ENCODE results near the gene CENPVL3.
"Not testable (repeated sequence)": the region's sequence is repeated elsewhere in the genome, so short reads cannot be mapped to it uniquely, and the experiment has no call there.

CENPVL3 gene

DNA sequence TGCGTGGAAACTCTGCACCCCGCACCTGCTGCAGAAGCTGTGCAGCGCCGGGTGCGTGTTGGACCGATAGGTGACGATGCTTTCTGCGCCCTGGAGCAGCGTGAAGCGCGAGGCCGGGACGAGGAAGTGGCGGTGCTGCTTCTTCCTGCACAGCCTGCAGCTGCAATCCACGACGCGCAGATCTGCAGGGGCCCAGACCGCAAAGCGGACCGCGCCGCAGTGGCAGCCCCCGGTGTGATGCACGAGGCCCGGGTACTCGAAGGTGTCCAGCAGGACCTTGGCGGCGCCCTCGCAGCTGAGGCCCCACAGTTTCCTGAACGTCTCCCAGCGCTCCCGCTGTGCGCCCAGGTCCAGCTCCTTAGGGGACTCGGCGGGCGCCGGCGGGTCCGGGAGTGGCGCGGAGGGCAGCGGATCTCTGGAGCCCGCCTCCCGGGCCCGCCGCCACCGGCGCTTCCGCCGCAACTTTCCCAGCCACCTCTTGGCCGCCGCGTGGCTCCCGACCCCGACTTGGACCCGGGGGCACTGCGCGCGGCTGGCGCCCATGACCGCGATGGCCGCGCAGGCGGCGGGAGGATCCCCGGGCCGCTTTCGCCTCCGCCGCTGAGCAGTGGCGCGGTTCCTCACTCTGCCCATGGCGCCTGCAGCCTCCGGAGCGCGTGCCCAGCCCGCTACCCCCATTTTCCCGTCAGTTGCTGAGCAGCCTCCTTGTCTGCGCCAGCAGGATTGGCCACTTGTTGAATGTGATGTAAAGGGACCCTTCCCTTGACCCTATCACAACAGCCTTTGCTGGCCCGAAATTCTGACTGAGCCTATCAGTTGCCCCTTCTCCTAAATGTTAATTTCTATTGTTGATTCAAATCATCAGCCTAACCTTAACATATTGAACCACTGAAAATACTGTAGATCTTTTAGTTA, at the start of gene CENPVL3:
CENPVL3 (minus strand) TSS at position 672 of the 915 bp plus-strand sequence; CDS start at position 633, 39 bp downstream.
- not testable (repeated sequence) for H3K4me1 ChIP-seq (ENCODE audit: control insufficient read depth in 1 of 2, insufficient read depth in 2 of 2, low read length in 2 of 2); H3K9ac ChIP-seq (ENCODE audit: low read depth in 1 of 2, low read length in 2 of 2); H3K27ac ChIP-seq (ENCODE audit: low read depth, low read length); H3K36me3 ChIP-seq (ENCODE audit: control insufficient read depth in 1 of 2, insufficient read depth in 2 of 2, low read length in 2 of 2); H3K27me3 ChIP-seq (ENCODE audit: control insufficient read depth in 1 of 2, insufficient read depth in 2 of 2, low read length in 2 of 2); H3K9me3 ChIP-seq (ENCODE audit: control insufficient read depth in 1 of 2, low read length in 2 of 2)
- H3K4me3 ChIP-seq (ENCODE audit: low read depth in 1 of 2, low read length in 2 of 2): peak within 1 kb of the TSS; percentile 22 to 48

DNA sequence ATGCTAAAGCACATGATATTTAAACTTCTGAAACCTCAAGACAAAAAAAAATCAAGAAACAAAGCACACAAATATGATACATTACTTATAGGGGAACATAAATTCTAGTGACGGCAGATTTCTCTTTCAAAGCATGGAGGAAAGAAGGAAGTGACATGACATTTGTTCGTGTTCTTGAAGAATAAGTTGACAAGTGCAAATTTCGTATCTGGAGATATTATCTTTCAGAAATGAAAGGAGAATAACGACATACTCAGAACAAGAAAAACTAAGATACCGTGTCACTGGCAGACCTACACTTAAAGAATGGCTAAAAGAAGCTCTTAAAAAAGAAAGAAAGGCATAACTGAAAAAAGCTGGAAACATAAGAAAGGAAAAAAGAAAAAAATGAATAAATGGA, 47.3 kb upstream of the CENPVL3 start:
- Histone ChIP-seq H3K27me3 (ENCODE audit: control insufficient read depth in 1 of 2, insufficient read depth in 2 of 2, low read length in 2 of 2) (no peaks in the 10 kb centered on the region), H3K27ac (ENCODE audit: low read depth, low read length) (no peak overlapping the region), H3K9ac (ENCODE audit: low read depth in 1 of 2, low read length in 2 of 2) (no peak overlapping the region), H3K9me3 (ENCODE audit: control insufficient read depth in 1 of 2, low read length in 2 of 2) (no peaks in the 10 kb centered on the region), H3K4me1 (ENCODE audit: control insufficient read depth in 1 of 2, insufficient read depth in 2 of 2, low read length in 2 of 2) (no peaks in the 10 kb centered on the region), H3K36me3 (ENCODE audit: control insufficient read depth in 1 of 2, insufficient read depth in 2 of 2, low read length in 2 of 2) (no peaks in the 10 kb centered on the region), H3K4me3 (ENCODE audit: low read depth in 1 of 2, low read length in 2 of 2) (no peak overlapping the region)

DNA sequence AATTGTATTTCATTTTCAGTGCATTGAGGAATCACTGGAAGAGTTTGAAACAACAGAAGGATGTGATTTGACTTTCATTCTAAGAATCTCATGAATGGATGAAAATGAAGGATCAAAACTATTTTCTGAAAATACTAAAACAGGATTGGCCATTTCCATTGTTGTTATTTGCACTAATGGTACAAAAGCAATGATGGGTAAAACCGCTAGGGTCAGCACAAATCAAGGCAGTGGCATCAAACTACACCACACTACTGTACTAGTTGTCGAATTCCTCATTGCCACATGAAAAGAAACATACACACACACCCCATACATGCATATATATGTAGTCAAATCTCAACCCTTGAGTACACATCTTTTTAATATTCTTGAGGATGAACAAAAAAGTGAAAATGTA, 24.7 kb upstream of the CENPVL3 start:
- no peaks in the 10 kb centered on the region for H3K9me3 ChIP-seq (ENCODE audit: control insufficient read depth in 1 of 2, low read length in 2 of 2)
- H3K27me3 ChIP-seq (ENCODE audit: control insufficient read depth in 1 of 2, insufficient read depth in 2 of 2, low read length in 2 of 2): no peaks in the 10 kb centered on the region
- no peaks in the 10 kb centered on the region for H3K4me1 ChIP-seq (ENCODE audit: control insufficient read depth in 1 of 2, insufficient read depth in 2 of 2, low read length in 2 of 2)
- no peak overlapping the region for H3K27ac ChIP-seq (ENCODE audit: low read depth, low read length)
- no peak overlapping the region for H3K9ac ChIP-seq (ENCODE audit: low read depth in 1 of 2, low read length in 2 of 2)
- no peak overlapping the region for H3K4me3 ChIP-seq (ENCODE audit: low read depth in 1 of 2, low read length in 2 of 2)
- no peaks in the 10 kb centered on the region for H3K36me3 ChIP-seq (ENCODE audit: control insufficient read depth in 1 of 2, insufficient read depth in 2 of 2, low read length in 2 of 2)

DNA sequence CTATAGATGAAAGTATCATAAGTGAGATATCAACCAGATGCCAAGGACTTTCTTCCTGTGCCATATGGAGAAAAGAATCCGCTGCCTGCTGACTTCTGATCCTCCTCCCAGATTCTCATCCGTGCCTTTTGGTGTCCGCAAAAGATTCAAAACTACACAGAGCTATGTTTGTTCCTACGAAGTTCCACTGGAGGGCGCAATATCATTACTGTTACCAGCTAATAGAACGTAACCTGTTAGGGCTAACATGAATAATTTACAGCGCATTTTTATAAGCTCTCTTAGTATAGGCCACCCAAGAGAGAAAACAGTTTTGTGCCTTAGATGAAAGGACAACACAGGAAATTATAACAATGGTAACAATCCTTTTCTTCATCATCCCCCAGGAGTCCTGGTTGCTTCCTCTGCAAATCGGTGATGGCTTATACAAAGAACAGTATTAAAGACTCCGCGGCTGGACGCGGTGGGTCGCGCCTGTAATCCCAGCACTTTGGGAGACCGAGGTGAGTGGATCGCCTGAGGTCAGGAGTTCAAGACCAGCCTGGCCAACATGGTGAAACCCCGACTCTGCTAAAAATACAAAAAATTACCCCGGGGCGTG, 22.8 kb upstream of the CENPVL3 start:
- H3K27me3 ChIP-seq (ENCODE audit: control insufficient read depth in 1 of 2, insufficient read depth in 2 of 2, low read length in 2 of 2): peaks cover 0 to 3% of the 10 kb centered on the region in 2 donors
- no peaks in the 10 kb centered on the region for H3K9me3 ChIP-seq (ENCODE audit: control insufficient read depth in 1 of 2, low read length in 2 of 2)
- no peak overlapping the region for H3K4me3 ChIP-seq (ENCODE audit: low read depth in 1 of 2, low read length in 2 of 2)
- no peaks in the 10 kb centered on the region for H3K36me3 ChIP-seq (ENCODE audit: control insufficient read depth in 1 of 2, insufficient read depth in 2 of 2, low read length in 2 of 2)
- H3K27ac ChIP-seq (ENCODE audit: low read depth, low read length): no peak overlapping the region
- no peak overlapping the region for H3K9ac ChIP-seq (ENCODE audit: low read depth in 1 of 2, low read length in 2 of 2)
- no peaks in the 10 kb centered on the region for H3K4me1 ChIP-seq (ENCODE audit: control insufficient read depth in 1 of 2, insufficient read depth in 2 of 2, low read length in 2 of 2)

DNA sequence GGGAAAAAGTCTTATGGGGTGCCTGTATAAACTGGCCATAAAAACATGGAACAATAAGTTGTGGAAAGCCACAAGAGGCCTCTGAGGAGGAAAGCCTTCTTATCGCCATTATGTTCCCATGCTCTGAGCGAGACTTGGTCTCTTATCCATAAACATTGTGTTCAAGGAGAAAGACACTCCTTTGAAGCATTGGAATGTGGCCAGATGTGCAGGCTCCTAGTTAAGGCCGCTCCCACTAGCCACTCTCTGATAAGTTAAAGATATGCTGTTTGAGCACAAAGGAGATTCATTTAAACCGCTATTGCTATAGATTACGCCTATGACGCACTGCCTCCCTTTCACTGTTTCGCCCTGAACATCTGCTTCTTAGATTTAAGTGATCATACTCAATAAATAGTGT, 17.8 kb upstream of the CENPVL3 start:
- H3K9me3 ChIP-seq (ENCODE audit: control insufficient read depth in 1 of 2, low read length in 2 of 2); H3K4me3 ChIP-seq (ENCODE audit: low read depth in 1 of 2, low read length in 2 of 2); H3K4me1 ChIP-seq (ENCODE audit: control insufficient read depth in 1 of 2, insufficient read depth in 2 of 2, low read length in 2 of 2); H3K9ac ChIP-seq (ENCODE audit: low read depth in 1 of 2, low read length in 2 of 2); H3K27me3 ChIP-seq (ENCODE audit: control insufficient read depth in 1 of 2, insufficient read depth in 2 of 2, low read length in 2 of 2); H3K27ac ChIP-seq (ENCODE audit: low read depth, low read length); H3K36me3 ChIP-seq (ENCODE audit: control insufficient read depth in 1 of 2, insufficient read depth in 2 of 2, low read length in 2 of 2): not testable (repeated sequence)

DNA sequence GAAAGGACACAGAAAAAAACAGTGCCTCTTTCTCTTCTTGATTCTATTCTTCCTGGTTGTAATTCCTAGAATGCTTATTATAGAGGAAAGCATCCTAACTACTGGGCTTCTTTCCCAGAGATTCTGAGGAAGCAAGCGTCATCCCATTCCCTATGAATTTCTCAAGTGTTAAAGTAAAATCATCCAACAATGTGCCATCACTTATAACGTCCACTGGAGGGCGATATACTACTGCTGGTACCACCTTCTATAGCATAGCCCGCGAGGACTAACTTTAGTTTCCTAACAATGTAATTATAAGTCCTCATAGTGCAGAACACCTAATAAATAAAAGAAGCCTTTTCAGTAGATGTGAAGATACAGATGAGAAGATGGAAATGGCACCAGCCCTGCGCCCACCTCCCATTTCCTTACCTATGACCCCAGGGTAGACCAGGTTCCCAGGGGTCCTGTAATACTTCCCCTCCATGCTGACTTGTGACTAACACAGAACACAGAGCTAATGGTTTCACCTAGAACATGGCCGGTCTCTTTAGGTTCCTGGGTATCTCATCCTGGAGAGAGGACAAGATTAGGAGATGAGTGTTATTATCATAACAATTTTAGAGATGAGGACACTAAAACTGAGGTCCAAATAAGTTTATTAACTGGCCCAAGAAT, 4.2 kb downstream of the CENPVL3 start:
- H3K27ac ChIP-seq (ENCODE audit: low read depth, low read length): no peak overlapping the region
- no peak overlapping the region for H3K9ac ChIP-seq (ENCODE audit: low read depth in 1 of 2, low read length in 2 of 2)
- no peak overlapping the region for H3K4me3 ChIP-seq (ENCODE audit: low read depth in 1 of 2, low read length in 2 of 2)
- H3K9me3 ChIP-seq (ENCODE audit: control insufficient read depth in 1 of 2, low read length in 2 of 2): no peaks in the 10 kb centered on the region
- H3K4me1 ChIP-seq (ENCODE audit: control insufficient read depth in 1 of 2, insufficient read depth in 2 of 2, low read length in 2 of 2): peaks cover 0 to 9% of the 10 kb centered on the region in 2 donors
- H3K27me3 ChIP-seq (ENCODE audit: control insufficient read depth in 1 of 2, insufficient read depth in 2 of 2, low read length in 2 of 2): no peaks in the 10 kb centered on the region
- H3K36me3 ChIP-seq (ENCODE audit: control insufficient read depth in 1 of 2, insufficient read depth in 2 of 2, low read length in 2 of 2): no peaks in the 10 kb centered on the region

DNA sequence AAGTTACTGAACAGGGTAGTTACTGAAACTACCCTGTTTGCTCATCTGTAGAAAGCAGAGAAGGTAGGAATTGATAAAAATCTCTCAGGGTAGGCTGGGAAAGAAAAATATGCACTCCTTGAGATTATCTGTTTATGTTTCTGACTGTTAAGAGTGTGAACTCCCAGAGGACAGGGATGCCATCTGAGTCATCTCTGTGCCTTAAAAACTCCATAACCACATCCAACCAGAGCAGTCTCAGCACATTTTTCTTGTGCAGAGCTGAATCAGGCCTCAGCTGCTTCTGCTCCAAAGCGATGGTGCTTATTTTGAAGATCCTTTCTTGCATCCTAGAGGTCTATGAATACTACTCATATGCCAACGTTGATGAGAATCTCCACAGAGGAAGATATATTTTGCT, 9.9 kb downstream of the CENPVL3 start:
- no peaks in the 10 kb centered on the region for H3K9me3 ChIP-seq (ENCODE audit: control insufficient read depth in 1 of 2, low read length in 2 of 2)
- no peak overlapping the region for H3K9ac ChIP-seq (ENCODE audit: low read depth in 1 of 2, low read length in 2 of 2)
- no peaks in the 10 kb centered on the region for H3K27me3 ChIP-seq (ENCODE audit: control insufficient read depth in 1 of 2, insufficient read depth in 2 of 2, low read length in 2 of 2)
- H3K36me3 ChIP-seq (ENCODE audit: control insufficient read depth in 1 of 2, insufficient read depth in 2 of 2, low read length in 2 of 2): no peaks in the 10 kb centered on the region
- no peak overlapping the region for H3K4me3 ChIP-seq (ENCODE audit: low read depth in 1 of 2, low read length in 2 of 2)
- peaks cover 11 to 16% of the 10 kb centered on the region in 2 donors for H3K4me1 ChIP-seq (ENCODE audit: control insufficient read depth in 1 of 2, insufficient read depth in 2 of 2, low read length in 2 of 2)
- H3K27ac ChIP-seq (ENCODE audit: low read depth, low read length): no peak overlapping the region

DNA sequence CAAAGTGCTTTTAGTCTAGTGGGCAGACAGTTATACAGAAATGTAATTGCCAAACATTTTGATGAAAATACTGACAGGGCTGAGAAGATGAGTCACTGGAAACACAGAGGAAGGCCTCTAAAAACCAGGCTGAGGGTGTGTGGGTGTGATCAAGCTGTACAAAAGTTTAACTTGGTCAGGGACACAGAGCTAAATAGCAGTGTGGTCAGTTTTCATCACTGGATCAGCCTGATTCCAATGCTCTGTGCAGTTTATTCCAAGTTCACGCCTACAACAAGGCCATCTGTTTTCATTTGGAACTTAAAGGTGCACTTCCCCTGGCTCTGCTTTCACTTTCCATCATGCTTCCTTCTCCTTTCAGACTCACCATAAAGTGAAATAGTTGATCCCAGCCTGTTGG, 10.6 kb downstream of the CENPVL3 start:
- no peaks in the 10 kb centered on the region for H3K9me3 ChIP-seq (ENCODE audit: control insufficient read depth in 1 of 2, low read length in 2 of 2)
- H3K4me1 ChIP-seq (ENCODE audit: control insufficient read depth in 1 of 2, insufficient read depth in 2 of 2, low read length in 2 of 2): peaks cover 11 to 16% of the 10 kb centered on the region in 2 donors
- H3K36me3 ChIP-seq (ENCODE audit: control insufficient read depth in 1 of 2, insufficient read depth in 2 of 2, low read length in 2 of 2): no peaks in the 10 kb centered on the region
- H3K9ac ChIP-seq (ENCODE audit: low read depth in 1 of 2, low read length in 2 of 2): no peak overlapping the region
- no peak overlapping the region for H3K27ac ChIP-seq (ENCODE audit: low read depth, low read length)
- no peak overlapping the region for H3K4me3 ChIP-seq (ENCODE audit: low read depth in 1 of 2, low read length in 2 of 2)
- H3K27me3 ChIP-seq (ENCODE audit: control insufficient read depth in 1 of 2, insufficient read depth in 2 of 2, low read length in 2 of 2): no peaks in the 10 kb centered on the region

DNA sequence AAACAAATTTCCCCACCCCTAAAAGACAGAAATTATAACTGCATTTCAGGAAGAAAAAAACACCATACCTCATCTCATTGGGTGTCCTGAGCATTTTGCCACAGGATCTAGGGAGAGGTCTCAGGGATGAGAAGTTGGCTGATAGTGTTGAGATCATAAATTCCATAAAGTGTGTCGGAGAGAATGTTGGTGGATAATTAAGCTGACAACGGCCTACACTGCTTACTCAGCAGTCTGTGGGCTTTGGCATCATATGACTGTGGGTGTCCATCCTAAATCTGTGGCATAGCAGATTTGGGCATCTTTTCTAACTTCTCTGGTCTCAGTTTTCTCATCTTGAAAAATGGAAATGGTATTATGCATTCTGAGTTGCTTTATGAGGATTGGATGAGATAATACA, 12.3 kb downstream of the CENPVL3 start:
- Histone ChIP-seq H3K27me3 (ENCODE audit: control insufficient read depth in 1 of 2, insufficient read depth in 2 of 2, low read length in 2 of 2) (no peaks in the 10 kb centered on the region), H3K9ac (ENCODE audit: low read depth in 1 of 2, low read length in 2 of 2) (no peak overlapping the region), H3K4me3 (ENCODE audit: low read depth in 1 of 2, low read length in 2 of 2) (no peak overlapping the region), H3K27ac (ENCODE audit: low read depth, low read length) (no peak overlapping the region), H3K9me3 (ENCODE audit: control insufficient read depth in 1 of 2, low read length in 2 of 2) (no peaks in the 10 kb centered on the region), H3K4me1 (ENCODE audit: control insufficient read depth in 1 of 2, insufficient read depth in 2 of 2, low read length in 2 of 2) (peaks cover 11 to 16% of the 10 kb centered on the region in 2 donors), H3K36me3 (ENCODE audit: control insufficient read depth in 1 of 2, insufficient read depth in 2 of 2, low read length in 2 of 2) (no peaks in the 10 kb centered on the region)

DNA sequence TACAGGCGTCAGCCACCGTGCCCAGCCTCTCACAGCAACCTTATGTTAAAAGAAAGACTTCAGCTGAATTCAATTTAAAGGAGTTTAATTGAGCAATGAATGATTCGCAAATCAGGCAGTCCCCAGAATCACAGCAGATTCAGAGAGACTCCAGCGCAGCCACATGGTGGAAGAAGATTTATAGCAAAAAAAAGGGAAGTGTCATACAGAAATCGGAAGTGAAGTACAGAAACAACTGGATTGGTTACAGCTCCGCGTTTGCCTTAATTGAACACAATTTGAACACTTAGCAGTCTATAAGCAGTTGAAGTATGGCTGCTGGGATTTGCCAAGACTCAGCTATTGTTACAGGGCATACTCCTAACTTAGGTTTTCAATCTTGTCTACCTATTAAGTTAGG, 19.8 kb downstream of the CENPVL3 start:
- H3K4me1 ChIP-seq (ENCODE audit: control insufficient read depth in 1 of 2, insufficient read depth in 2 of 2, low read length in 2 of 2): no peaks in the 10 kb centered on the region
- H3K27me3 ChIP-seq (ENCODE audit: control insufficient read depth in 1 of 2, insufficient read depth in 2 of 2, low read length in 2 of 2): no peaks in the 10 kb centered on the region
- H3K36me3 ChIP-seq (ENCODE audit: control insufficient read depth in 1 of 2, insufficient read depth in 2 of 2, low read length in 2 of 2): no peaks in the 10 kb centered on the region
- H3K9me3 ChIP-seq (ENCODE audit: control insufficient read depth in 1 of 2, low read length in 2 of 2): no peaks in the 10 kb centered on the region
- no peak overlapping the region for H3K9ac ChIP-seq (ENCODE audit: low read depth in 1 of 2, low read length in 2 of 2)
- H3K27ac ChIP-seq (ENCODE audit: low read depth, low read length): no peak overlapping the region
- no peak overlapping the region for H3K4me3 ChIP-seq (ENCODE audit: low read depth in 1 of 2, low read length in 2 of 2)
